MCF 10A (cell line): ENCODE data around the gene RERE. TPM values are rescaled to one million over a fixed set of nuclear protein-coding genes. Genes with fewer than 3 reads are reported as not detected.

ENCODE experiments used
- BruUV-seq: library from RNA; stranded (reverse); fragments of 400-500 nt; replicated peaks from 2 replicates; lab custom pipeline; 2021; lab: Mats Ljungman, UMichigan
- CTCF ChIA-PET: fragments of 300-600 bp; sonication (Branson Sonifier 250); formaldehyde crosslinking; extraction: SDS; loops from one replicate; lab custom pipeline; 2021; ENCODE audit warnings: antibody characterized with exemption, inconsistent platforms; lab: Yijun Ruan, JAX
- POLR2A ChIA-PET: fragments of 300-600, 350-650 bp; sonication (Branson Sonifier 250); formaldehyde crosslinking; extraction: SDS; loops from one replicate; lab custom pipeline; 2020; ENCODE audit warnings: antibody characterized with exemption, inconsistent platforms; lab: Yijun Ruan, JAX
- DNase-seq: peaks from one replicate; pipeline ENCODE4 v3.0.0-alpha.2; 2018; ENCODE audit not compliant: unreplicated experiment
- H3K27ac Mint-ChIP-seq: one replicate; pipeline ENCODE4 v1.8.0; 2022; ENCODE audit warnings: mild to moderate bottlenecking, low read depth, mixed read lengths; ENCODE audit not compliant: unreplicated experiment
- H3K27me3 Mint-ChIP-seq: one replicate; pipeline ENCODE4 v1.8.0; 2022; ENCODE audit warnings: mixed read lengths; ENCODE audit not compliant: insufficient read depth, unreplicated experiment
- H3K36me3 Mint-ChIP-seq: one replicate; pipeline ENCODE4 v1.8.0; 2022; ENCODE audit warnings: mild to moderate bottlenecking, moderate library complexity, mixed read lengths; ENCODE audit not compliant: insufficient read depth, unreplicated experiment
- H3K4me1 Mint-ChIP-seq: one replicate; pipeline ENCODE4 v1.8.0; 2022; ENCODE audit warnings: mixed read lengths; ENCODE audit not compliant: insufficient read depth, unreplicated experiment
- H3K4me3 Mint-ChIP-seq: one replicate; pipeline ENCODE4 v1.8.0; 2022; ENCODE audit warnings: mild to moderate bottlenecking, moderate library complexity, mixed read lengths; ENCODE audit not compliant: unreplicated experiment
- H3K9me3 Mint-ChIP-seq: one replicate; pipeline ENCODE4 v1.8.0; 2022; ENCODE audit warnings: mixed read lengths; ENCODE audit not compliant: unreplicated experiment
- intact Hi-C: fragments of 100-400 bp; cut with micrococcal nuclease; formaldehyde crosslinking; loops from 2 replicates; pipeline ENCODE4 v1.14.1; 2022
- total RNA-seq: library from RNA; stranded (reverse); gene quantifications from 2 replicates; pipeline ENCODE4 v1.2.3, GENCODE V29; 2022
- TF ChIP-seq, protein P1 (sequence below): fragments of 200-600 bp; IDR thresholded peaks from one replicate; pipeline ENCODE4 v1.8.0; 2022; ENCODE audit warnings: antibody characterized with exemption, mild to moderate bottlenecking; ENCODE audit not compliant: unreplicated experiment

Gene RERE
- total RNA-seq, 1 experiment from 2014 or later: 48.4 TPM

DNA sequence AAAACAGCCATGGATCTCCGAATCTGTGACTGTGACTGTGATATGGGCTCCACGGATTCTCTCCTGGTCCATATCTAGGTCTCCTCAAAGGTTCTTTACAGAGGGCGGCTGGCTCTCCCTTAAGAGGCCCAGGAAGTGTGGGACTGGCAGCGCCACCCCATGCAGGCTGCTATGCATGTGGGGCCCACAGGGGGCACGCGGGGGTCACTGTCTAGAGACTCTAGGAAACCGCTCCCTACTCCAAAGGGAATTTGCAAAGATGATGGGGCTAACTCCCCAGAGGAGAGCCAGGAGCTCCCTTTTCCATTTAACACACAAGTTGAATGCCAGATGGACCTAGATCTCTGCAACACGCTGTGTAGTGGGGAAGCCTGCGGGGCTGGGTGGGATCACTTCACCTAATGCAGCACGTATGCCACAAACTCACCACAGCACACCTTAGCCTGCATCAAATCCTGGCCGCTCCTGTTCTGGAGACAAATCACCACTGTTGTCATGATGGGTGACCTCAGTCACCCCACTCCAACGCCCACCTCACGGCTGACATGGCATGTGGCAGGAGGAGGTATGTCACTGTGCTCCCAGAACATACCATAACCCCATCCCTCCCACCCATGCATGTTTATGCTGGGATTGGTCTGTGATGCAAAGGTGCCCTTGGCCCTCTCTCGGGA lies 437.8 kb downstream of the RERE start:
- no TSS peak for BruUV-seq
- no peak overlapping the region for H3K27ac Mint-ChIP-seq
- H3K36me3 Mint-ChIP-seq: peaks cover 14% of the 10 kb centered on the region
- no peaks in the 10 kb centered on the region for H3K9me3 Mint-ChIP-seq
- TF ChIP-seq, protein P1, sequence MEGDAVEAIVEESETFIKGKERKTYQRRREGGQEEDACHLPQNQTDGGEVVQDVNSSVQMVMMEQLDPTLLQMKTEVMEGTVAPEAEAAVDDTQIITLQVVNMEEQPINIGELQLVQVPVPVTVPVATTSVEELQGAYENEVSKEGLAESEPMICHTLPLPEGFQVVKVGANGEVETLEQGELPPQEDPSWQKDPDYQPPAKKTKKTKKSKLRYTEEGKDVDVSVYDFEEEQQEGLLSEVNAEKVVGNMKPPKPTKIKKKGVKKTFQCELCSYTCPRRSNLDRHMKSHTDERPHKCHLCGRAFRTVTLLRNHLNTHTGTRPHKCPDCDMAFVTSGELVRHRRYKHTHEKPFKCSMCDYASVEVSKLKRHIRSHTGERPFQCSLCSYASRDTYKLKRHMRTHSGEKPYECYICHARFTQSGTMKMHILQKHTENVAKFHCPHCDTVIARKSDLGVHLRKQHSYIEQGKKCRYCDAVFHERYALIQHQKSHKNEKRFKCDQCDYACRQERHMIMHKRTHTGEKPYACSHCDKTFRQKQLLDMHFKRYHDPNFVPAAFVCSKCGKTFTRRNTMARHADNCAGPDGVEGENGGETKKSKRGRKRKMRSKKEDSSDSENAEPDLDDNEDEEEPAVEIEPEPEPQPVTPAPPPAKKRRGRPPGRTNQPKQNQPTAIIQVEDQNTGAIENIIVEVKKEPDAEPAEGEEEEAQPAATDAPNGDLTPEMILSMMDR: no peak
- ChIA-PET POLR2A (no interaction called here), CTCF (interaction anchor here (1.3 kb wide), 1 partner anchor 29 kb away, joined by 6 read pairs; no protein-coding TSS in a partner anchor)
- peaks cover 5% of the 10 kb centered on the region for H3K4me1 Mint-ChIP-seq
- H3K4me3 Mint-ChIP-seq: no peak overlapping the region
- H3K27me3 Mint-ChIP-seq: no peaks in the 10 kb centered on the region
- intact Hi-C loops: no loop called here
- no peak for DNase-seq

DNA sequence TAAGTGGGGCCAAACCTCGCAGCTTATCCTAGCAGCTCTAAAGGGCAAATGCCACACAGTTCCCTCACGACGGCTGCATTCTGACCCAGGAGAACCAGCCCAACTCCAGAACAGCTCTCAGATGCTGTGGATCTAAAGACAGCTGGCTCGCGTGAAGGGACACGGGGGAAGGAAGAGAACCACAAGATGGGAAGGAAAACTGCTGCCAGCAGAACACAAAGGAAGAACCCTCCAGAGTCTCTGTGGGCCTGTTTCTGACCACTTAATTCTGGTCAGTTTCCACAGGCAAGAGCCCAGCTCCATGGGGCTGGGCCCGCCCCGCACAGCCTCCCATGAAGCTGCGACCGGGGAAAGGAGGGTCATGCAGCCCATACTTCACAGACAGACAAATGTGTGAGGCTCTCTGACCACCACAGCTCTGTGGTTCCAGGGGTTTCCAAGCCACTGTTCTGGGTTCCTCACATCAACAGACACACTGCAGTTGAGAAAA lies 438.4 kb downstream of the RERE start:
- ChIA-PET POLR2A (no interaction called here), CTCF (interaction anchor here (1.5 kb wide), 1 partner anchor 192 kb away, joined by 4 read pairs; no protein-coding TSS in a partner anchor)
- DNase-seq: no peak
- peaks cover 8% of the 10 kb centered on the region for H3K4me1 Mint-ChIP-seq
- BruUV-seq: no TSS peak
- TF ChIP-seq, protein P1: no peak
- no peak overlapping the region for H3K27ac Mint-ChIP-seq
- no peak overlapping the region for H3K4me3 Mint-ChIP-seq
- H3K27me3 Mint-ChIP-seq: no peaks in the 10 kb centered on the region
- intact Hi-C loops: no loop called here
- no peaks in the 10 kb centered on the region for H3K9me3 Mint-ChIP-seq
- H3K36me3 Mint-ChIP-seq: peaks cover 14% of the 10 kb centered on the region

DNA sequence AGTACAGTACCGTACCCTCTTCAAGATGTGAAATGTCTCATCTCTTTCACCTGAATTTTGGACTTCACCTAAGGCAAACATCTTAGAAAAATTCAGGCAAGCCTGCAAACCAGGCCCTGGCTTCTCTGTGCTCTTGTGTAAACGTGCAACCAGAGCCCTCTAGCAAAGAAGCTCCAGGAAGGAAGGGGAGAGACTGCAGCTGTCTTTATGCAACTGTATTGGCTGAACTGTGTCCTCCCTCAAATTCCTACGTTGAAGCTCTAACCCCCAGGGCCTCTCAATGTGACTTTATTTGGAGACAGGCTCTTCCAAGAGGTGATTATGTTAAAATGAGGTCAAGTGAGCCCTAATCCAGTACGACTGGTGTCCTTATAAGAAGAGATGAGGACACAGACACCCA lies 439.3 kb downstream of the RERE start:
- no peak for DNase-seq
- H3K27me3 Mint-ChIP-seq: no peaks in the 10 kb centered on the region
- H3K9me3 Mint-ChIP-seq: no peaks in the 10 kb centered on the region
- H3K27ac Mint-ChIP-seq: no peak overlapping the region
- TF ChIP-seq, protein P1: no peak
- intact Hi-C loops: no loop called here
- no TSS peak for BruUV-seq
- ChIA-PET POLR2A (no interaction called here), CTCF (interaction anchor here (0.6 to 1.5 kb wide), 2 partner anchors 193 to 733 kb away, joined by 3 to 4 read pairs; no protein-coding TSS in a partner anchor)
- H3K4me1 Mint-ChIP-seq: peaks cover 8% of the 10 kb centered on the region
- H3K4me3 Mint-ChIP-seq: no peak overlapping the region
- H3K36me3 Mint-ChIP-seq: peaks cover 13% of the 10 kb centered on the region

DNA sequence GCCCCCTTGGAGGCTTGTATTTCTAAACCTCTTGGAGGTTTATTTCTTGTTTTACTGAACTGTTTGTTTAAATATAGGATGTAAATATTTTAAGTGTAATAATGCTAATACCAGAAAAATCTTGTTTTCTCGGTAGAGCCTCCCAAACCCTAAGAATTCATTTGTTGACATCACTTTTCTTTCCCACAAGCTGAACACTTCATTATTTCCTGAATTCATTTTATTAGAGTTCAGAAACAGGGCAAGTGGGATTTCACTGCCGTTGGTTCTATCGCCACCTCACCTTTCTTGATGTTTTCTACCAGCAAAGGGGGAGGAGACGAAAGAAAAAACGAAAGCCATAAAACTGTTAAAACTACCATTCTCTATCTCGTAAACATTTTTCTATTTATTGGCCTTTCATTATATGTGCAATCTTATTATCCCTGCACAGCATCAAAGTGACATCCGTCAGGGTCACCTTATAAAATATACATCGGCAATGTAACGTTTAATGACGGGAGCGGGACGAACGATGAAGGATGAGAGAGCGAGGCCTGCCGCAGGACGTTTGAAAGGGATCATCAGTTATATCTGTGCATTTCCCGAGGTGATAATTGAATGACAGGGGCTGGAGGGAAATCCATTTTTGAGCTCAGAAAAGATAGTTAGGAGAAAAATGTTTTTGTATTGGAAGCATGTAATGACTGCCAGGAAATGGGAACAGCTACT lies 440.0 kb downstream of the RERE start:
- Mint-ChIP-seq H3K36me3 (peaks cover 10% of the 10 kb centered on the region), H3K4me1 (peaks cover 8% of the 10 kb centered on the region), H3K27me3 (no peaks in the 10 kb centered on the region), H3K4me3 (no peak overlapping the region), H3K9me3 (no peaks in the 10 kb centered on the region), H3K27ac (peak overlapping the region; percentile 71)
- TF ChIP-seq, protein P1: no peak
- ChIA-PET CTCF (interaction anchor here (0.5 to 1.5 kb wide), 2 partner anchors 194 to 485 kb away, joined by 3 to 4 read pairs; no protein-coding TSS in a partner anchor), POLR2A (interaction anchor here (0.5 to 0.6 kb wide), 2 partner anchors 20 to 44 kb away, joined by 3 read pairs; no protein-coding TSS in a partner anchor)
- DNase-seq: no peak
- intact Hi-C loops: no loop called here
- BruUV-seq: no TSS peak
